ENCODE measurements around the gene KRT28.
"Not testable (repeated sequence)": the region's sequence is repeated elsewhere in the genome, so short reads cannot be mapped to it uniquely, and the experiment has no call there.

The KRT28 gene

GRCh38 chr17:40777459-40777858, 22.3 kb downstream of the KRT28 start:
- DNase-seq, result no peak

DNA sequence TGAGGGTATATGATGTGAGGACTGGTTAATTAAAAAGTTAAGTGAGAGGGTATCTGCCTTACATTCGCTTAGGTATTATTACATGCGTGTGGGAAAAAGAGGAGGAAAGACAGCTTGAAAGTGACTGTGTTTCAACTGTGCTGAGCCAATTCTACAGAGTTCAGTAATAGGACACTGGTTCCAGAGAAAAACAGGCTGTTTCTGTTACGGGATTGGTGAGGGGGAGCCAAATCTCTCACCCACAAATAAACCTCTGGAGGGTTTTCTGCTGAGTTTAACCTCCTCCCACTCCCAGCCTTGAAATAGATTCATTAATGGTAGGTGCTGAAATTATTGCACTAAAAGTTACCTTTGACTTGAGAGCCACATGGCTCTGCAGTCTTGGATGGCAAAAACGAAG, 23.8 kb downstream of the KRT28 start:
- no peak for DNase-seq

- DNase-seq, result no peak
These were observed 27.7 kb downstream of the KRT28 start, which contains the start of gene KRT26 for GRCh38 chr17:40772101-40772500. Gene KRT26 (minus strand): TSS chr17:40772201. CDS start chr17:40772113, 88 bp downstream.

- DNase-seq, result no peak
These were observed 34.1 kb downstream of the KRT28 start for GRCh38 chr17:40765657-40766056.

DNA sequence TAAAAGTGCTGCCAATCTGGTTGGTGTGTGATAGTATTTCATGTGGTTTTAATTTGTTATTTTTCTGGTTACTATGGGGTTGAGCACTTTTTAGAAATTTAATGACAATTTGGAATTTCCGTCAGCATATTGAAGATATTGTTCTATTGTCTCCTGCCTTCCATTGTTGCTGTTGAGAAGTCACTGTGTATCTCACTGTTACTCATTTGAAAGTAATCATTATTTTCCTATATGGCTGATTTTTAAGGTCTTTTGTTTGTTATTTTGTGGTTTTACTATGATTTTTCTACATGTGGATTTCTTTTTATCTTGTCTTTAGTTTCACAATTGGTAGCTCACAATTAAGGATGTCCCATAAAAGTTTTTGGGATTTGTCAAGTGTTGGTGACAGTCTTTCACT, 36.0 kb downstream of the KRT28 start:
- DNase-seq, result no peak

DNA sequence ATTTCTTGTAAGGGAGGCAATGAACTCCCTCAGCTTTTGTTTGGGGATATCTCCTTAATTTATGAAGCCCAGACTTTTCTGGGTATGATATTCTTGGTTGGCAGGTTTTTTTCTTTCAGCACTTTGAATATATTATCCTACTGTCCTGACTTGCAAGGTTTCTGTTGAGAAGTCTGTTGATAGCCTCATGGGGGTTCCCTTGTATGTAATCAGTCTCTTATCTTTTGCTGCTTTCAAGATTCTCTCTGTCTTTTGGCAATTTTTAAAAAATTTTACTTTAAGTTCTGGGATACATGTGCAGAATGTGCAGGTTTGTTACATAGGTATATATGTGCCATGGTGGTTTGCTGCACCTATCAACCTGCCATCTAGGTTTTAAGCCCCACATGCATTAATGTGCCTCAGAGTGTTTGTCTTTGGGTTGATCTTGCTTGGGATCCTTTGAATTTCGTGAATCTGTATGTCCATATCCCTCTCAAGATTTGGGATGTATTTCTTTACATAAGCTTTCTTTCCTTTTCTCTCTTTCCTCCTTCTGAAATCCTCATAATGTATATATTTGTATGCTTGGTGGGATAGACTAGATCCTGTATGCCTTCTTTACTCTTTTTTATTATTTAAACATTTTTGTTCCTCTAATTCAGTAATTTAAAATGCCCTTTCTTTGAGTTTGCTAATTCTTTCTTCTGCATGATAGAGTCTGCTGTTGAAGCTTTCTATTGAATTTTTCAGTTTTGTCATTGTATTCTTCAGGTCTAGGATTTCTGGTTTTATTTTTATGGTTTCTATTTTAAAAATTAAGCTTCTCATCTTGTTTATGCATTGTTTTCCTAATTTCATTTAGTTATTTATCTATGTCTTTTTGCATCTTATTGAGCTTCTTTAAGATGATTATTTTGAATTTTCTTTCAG, 39.4 kb downstream of the KRT28 start:
- DNase-seq, result no peak

GRCh38 chr17:40755231-40755630, 44.5 kb downstream of the KRT28 start, which contains the start of gene KRT25:
Gene KRT25 (minus strand): TSS chr17:40755331. CDS start chr17:40755271, 60 bp downstream.
- DNase-seq, result no peak

DNA sequence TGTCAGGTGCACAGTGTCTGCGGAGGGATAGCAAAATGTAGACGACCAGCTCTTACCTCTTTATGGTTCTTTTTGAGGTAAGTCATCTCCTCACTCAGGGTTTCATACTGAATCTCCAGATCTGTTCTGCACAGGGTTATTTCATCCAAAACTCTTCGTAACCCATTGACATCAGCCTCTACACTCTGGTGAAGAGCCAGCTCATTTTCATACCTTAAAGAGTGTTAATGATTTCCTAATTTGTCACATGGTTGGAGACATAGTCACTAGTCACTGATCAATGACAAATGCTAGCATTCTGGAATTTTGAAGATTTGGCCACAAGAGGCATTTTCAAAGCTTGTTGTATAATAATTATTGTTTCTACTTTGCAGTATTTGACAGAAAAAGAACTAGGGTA, 46.0 kb downstream of the KRT28 start:
- no peak for DNase-seq

- DNase-seq, result no peak
These were observed 48.7 kb downstream of the KRT28 start for GRCh38 chr17:40751065-40751464.

- no peak for DNase-seq
These were observed 49.4 kb downstream of the KRT28 start for GRCh38 chr17:40750391-40750790.

GRCh38 chr17:40748666-40749065, 51.1 kb downstream of the KRT28 start:
- not testable (repeated sequence) for DNase-seq

All from CD4-positive, alpha-beta T cell treated with Interleukin-1 beta for 1 hour (primary cell).